Fibroblast of peridontal ligament (primary cell): Measurements from ENCODE around the gene PRKACB.
"Not testable (repeated sequence)": the region's sequence is repeated elsewhere in the genome, so short reads cannot be mapped to it uniquely, and the experiment has no call there.

Experiments used
- DNase-seq: peaks from one replicate; pipeline ENCODE4 v3.0.0-alpha.2; 2010; ENCODE audit errors: extremely low read depth

Gene PRKACB

GRCh38 chr1:84223751-84224432 is 79.8 kb downstream of the PRKACB start:
- peak; percentile 10 for DNase-seq

- DNase-seq = no peak
Measured at GRCh38 chr1:84224905-84225304, 80.8 kb downstream of the PRKACB start.

- DNase-seq = no peak
Measured at GRCh38 chr1:84225646-84226045, 81.6 kb downstream of the PRKACB start.

GRCh38 chr1:84232676-84233075 is 88.6 kb downstream of the PRKACB start:
- not testable (repeated sequence) for DNase-seq

- DNase-seq = no peak
Measured at GRCh38 chr1:84236256-84236655, 92.2 kb downstream of the PRKACB start.

- no peak for DNase-seq
Measured at GRCh38 chr1:84242641-84243040, 98.6 kb downstream of the PRKACB start.

- DNase-seq = no peak
Measured at GRCh38 chr1:84245563-84245962, 101.5 kb downstream of the PRKACB start.

- DNase-seq = no peak
Measured at GRCh38 chr1:84246213-84246612, 102.1 kb downstream of the PRKACB start.

- peak; percentile 66 for DNase-seq
Measured at GRCh38 chr1:84247425-84248220, 103.6 kb downstream of the PRKACB start.

- no peak for DNase-seq
Measured at GRCh38 chr1:84250668-84251067, 106.6 kb downstream of the PRKACB start.

- peak; percentile 59 for DNase-seq
Measured at GRCh38 chr1:84253036-84253435, 109.0 kb downstream of the PRKACB start.

GRCh38 chr1:84253891-84254290 is 109.8 kb downstream of the PRKACB start:
- DNase-seq = peak; percentile 89

- no peak for DNase-seq
Measured at GRCh38 chr1:84254703-84255238, 110.7 kb downstream of the PRKACB start.

- no peak for DNase-seq
Measured at GRCh38 chr1:84255582-84255981, 111.5 kb downstream of the PRKACB start.

- DNase-seq = peak; percentile 22
Measured at GRCh38 chr1:84257617-84258016, 113.5 kb downstream of the PRKACB start.

GRCh38 chr1:84259376-84259775 is 115.3 kb downstream of the PRKACB start:
- DNase-seq = no peak

GRCh38 chr1:84259989-84260388 is 115.9 kb downstream of the PRKACB start:
- DNase-seq = no peak

GRCh38 chr1:84260852-84261518 is 116.9 kb downstream of the PRKACB start:
- no peak for DNase-seq

GRCh38 chr1:84264961-84265360 is 120.9 kb downstream of the PRKACB start:
- no peak for DNase-seq

- no peak for DNase-seq
Measured at GRCh38 chr1:84265867-84266266, 121.8 kb downstream of the PRKACB start.

GRCh38 chr1:84266748-84267147 is 122.7 kb downstream of the PRKACB start:
- DNase-seq = no peak

GRCh38 chr1:84267476-84267875 is 123.4 kb downstream of the PRKACB start:
- no peak for DNase-seq
